ENCODE data around the gene CARD11. TPM values are rescaled to one million over a fixed set of nuclear protein-coding genes. Genes with fewer than 3 reads are reported as not detected.

Gene CARD11
- total RNA-seq, 1 donor from 2014 or later = 1.4 TPM

DNA sequence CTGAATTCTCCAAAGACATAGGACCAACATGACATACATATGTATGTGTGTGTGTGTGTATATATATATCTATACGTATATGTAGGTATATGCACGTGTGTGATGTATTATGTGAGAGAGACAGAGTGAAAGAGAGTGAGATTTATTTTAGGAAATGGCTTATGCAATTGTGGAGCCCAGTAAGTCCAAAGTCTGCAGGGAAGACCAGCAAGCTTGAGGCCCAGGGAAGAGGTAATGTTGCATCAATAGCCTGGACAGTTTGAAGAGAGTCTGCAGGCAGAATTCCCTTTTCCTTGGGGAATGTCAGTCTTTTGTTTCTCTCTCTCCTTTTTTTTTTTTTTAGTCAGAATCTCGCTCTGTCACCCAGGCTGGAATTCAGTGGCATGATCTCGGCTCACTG is 33.0 kb upstream of the CARD11 start:
- Mint-ChIP-seq H3K9me3 (ENCODE audit: unreplicated experiment) (peaks cover 5% of the 10 kb centered on the region), H3K4me1 (ENCODE audit: low read depth, unreplicated experiment) (peaks cover 3% of the 10 kb centered on the region)

DNA sequence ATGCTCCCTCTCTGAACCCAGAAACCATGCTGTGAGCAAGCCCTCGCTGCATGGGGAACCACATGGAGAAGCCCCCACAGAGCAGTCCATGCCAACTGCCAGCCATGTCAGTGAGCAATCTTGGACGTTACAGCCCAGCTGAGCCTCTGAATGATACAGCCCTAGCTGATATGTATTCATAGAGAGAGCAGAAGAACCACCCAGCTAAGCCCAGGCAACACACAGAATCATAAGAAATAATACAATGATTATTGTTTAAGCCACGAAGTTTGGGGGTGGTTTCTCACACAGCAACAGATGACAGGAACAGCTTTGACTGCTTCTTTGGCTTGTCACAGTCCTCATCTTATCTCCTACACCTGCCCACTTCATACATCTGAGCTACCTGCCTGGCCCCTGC is 32.5 kb upstream of the CARD11 start:
- Mint-ChIP-seq H3K4me1 (ENCODE audit: low read depth, unreplicated experiment) (peaks cover 3% of the 10 kb centered on the region), H3K27me3 (ENCODE audit: unreplicated experiment) (peaks cover 9% of the 10 kb centered on the region), H3K9me3 (ENCODE audit: unreplicated experiment) (peaks cover 5% of the 10 kb centered on the region), H3K36me3 (ENCODE audit: unreplicated experiment) (peaks cover 8% of the 10 kb centered on the region), H3K27ac (ENCODE audit: unreplicated experiment) (no peak overlapping the region), H3K4me3 (ENCODE audit: unreplicated experiment) (no peak overlapping the region)
- TF ChIP-seq, protein P1, sequence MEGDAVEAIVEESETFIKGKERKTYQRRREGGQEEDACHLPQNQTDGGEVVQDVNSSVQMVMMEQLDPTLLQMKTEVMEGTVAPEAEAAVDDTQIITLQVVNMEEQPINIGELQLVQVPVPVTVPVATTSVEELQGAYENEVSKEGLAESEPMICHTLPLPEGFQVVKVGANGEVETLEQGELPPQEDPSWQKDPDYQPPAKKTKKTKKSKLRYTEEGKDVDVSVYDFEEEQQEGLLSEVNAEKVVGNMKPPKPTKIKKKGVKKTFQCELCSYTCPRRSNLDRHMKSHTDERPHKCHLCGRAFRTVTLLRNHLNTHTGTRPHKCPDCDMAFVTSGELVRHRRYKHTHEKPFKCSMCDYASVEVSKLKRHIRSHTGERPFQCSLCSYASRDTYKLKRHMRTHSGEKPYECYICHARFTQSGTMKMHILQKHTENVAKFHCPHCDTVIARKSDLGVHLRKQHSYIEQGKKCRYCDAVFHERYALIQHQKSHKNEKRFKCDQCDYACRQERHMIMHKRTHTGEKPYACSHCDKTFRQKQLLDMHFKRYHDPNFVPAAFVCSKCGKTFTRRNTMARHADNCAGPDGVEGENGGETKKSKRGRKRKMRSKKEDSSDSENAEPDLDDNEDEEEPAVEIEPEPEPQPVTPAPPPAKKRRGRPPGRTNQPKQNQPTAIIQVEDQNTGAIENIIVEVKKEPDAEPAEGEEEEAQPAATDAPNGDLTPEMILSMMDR (IDR thresholded peaks at IDR 0.05; ENCODE audit: partially characterized antibody, unreplicated experiment) = no peak
- DNase-seq = no peak

More for the DNA sequence above, 33.0 kb upstream of the CARD11 start:
- H3K27me3 Mint-ChIP-seq (ENCODE audit: unreplicated experiment) = peaks cover 6% of the 10 kb centered on the region
- TF ChIP-seq, protein P1 (IDR thresholded peaks at IDR 0.05; ENCODE audit: partially characterized antibody, unreplicated experiment) = no peak
- H3K27ac Mint-ChIP-seq (ENCODE audit: unreplicated experiment) = no peak overlapping the region
- DNase-seq = no peak
- H3K4me3 Mint-ChIP-seq (ENCODE audit: unreplicated experiment) = no peak overlapping the region
- H3K36me3 Mint-ChIP-seq (ENCODE audit: unreplicated experiment) = peaks cover 4% of the 10 kb centered on the region

DNA sequence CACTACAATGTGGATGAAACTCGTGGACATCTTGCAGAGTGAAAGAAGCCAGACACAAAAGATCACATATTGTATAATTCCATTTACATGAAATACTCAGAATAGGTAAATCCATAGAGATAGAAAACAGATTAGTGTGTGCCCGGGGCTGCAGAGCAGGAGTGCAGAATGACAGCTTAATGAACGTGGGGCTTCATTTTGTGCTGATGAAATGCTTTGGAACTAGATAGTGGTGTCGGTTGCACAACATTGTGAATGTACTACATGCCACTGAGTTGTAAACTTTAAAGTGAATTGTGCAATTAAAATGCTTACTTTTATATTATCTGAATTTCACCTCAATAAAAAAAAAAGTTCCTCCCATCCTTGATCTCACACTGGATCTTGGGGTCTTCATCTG is 31.8 kb upstream of the CARD11 start:
- peaks cover 5% of the 10 kb centered on the region for H3K9me3 Mint-ChIP-seq (ENCODE audit: unreplicated experiment)
- TF ChIP-seq, protein P1 (IDR thresholded peaks at IDR 0.05; ENCODE audit: partially characterized antibody, unreplicated experiment) = no peak
- H3K27ac Mint-ChIP-seq (ENCODE audit: unreplicated experiment) = no peak overlapping the region
- peaks cover 9% of the 10 kb centered on the region for H3K27me3 Mint-ChIP-seq (ENCODE audit: unreplicated experiment)
- H3K4me3 Mint-ChIP-seq (ENCODE audit: unreplicated experiment) = no peak overlapping the region
- H3K4me1 Mint-ChIP-seq (ENCODE audit: low read depth, unreplicated experiment) = peaks cover 3% of the 10 kb centered on the region
- DNase-seq = no peak
- H3K36me3 Mint-ChIP-seq (ENCODE audit: unreplicated experiment) = peaks cover 15% of the 10 kb centered on the region

DNA sequence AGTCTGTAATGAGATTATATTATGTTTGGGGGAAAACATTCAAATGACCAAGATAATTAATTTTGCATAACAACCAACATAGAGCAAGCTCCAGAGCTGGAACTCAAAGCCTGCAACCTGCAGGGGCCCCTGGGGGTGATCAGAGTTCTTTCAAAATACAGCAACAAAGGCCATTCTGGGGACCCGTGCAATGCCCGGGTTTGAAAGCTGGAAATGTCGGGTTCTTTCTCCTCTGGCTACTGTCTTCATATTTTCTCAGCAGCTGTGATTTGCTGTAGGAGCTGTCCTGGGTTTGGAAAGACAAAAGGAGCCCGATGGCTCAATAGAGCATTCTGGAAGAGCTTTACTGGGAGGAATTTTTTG is 30.8 kb upstream of the CARD11 start:
- peaks cover 20% of the 10 kb centered on the region for H3K36me3 Mint-ChIP-seq (ENCODE audit: unreplicated experiment)
- peaks cover 9% of the 10 kb centered on the region for H3K27me3 Mint-ChIP-seq (ENCODE audit: unreplicated experiment)
- no peak for DNase-seq
- H3K9me3 Mint-ChIP-seq (ENCODE audit: unreplicated experiment) = peaks cover 5% of the 10 kb centered on the region
- no peak overlapping the region for H3K27ac Mint-ChIP-seq (ENCODE audit: unreplicated experiment)
- H3K4me1 Mint-ChIP-seq (ENCODE audit: low read depth, unreplicated experiment) = peaks cover 3% of the 10 kb centered on the region
- H3K4me3 Mint-ChIP-seq (ENCODE audit: unreplicated experiment) = no peak overlapping the region
- TF ChIP-seq, protein P1 (IDR thresholded peaks at IDR 0.05; ENCODE audit: partially characterized antibody, unreplicated experiment) = no peak

DNA sequence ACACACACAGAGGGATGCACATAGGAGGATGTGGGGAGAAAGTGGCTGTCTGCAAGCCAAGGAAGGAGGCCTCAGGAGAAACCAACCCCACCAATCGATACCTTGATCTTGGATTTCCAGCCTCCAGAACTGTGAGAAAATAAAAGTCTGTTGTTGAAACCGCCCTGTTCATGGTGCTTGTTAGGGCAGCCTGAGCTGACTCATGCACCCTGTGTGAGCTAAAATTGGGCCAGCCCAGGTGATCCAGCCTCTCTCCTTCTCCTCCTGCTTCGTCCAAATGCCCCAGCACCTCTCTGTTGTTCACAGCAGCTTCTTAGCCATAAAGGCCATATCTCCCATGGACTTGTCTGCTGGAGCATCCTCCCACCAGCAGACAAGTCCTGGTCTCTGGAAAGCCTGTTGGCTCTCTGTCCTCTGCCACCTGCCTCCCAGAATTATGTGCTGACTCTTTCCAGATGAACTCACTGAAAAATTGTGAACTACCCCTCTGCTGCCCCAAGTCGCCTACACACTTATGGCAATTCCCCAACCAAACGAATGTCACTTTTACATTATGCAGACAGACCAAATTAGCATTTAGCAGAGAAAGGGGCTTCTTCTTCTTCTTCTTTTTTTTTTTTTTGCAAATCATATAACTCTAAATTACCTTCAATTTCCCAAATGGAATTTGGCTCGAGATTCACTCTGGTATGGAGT is 30.2 kb upstream of the CARD11 start:
- peaks cover 9% of the 10 kb centered on the region for H3K27me3 Mint-ChIP-seq (ENCODE audit: unreplicated experiment)
- no peak overlapping the region for H3K4me3 Mint-ChIP-seq (ENCODE audit: unreplicated experiment)
- peaks cover 5% of the 10 kb centered on the region for H3K9me3 Mint-ChIP-seq (ENCODE audit: unreplicated experiment)
- peaks cover 3% of the 10 kb centered on the region for H3K4me1 Mint-ChIP-seq (ENCODE audit: low read depth, unreplicated experiment)
- TF ChIP-seq, protein P1 (IDR thresholded peaks at IDR 0.05; ENCODE audit: partially characterized antibody, unreplicated experiment) = no peak
- H3K36me3 Mint-ChIP-seq (ENCODE audit: unreplicated experiment) = peaks cover 20% of the 10 kb centered on the region
- no peak for DNase-seq
- H3K27ac Mint-ChIP-seq (ENCODE audit: unreplicated experiment) = no peak overlapping the region
